ENCODE measurements around the gene DCAF12. TPM values are rescaled to one million over a fixed set of nuclear protein-coding genes. Genes with fewer than 3 reads are reported as not detected.

Gene DCAF12
- polyA plus RNA-seq, 3 donors, result 57.8 to 61.3 (median 59.5) TPM

DNA sequence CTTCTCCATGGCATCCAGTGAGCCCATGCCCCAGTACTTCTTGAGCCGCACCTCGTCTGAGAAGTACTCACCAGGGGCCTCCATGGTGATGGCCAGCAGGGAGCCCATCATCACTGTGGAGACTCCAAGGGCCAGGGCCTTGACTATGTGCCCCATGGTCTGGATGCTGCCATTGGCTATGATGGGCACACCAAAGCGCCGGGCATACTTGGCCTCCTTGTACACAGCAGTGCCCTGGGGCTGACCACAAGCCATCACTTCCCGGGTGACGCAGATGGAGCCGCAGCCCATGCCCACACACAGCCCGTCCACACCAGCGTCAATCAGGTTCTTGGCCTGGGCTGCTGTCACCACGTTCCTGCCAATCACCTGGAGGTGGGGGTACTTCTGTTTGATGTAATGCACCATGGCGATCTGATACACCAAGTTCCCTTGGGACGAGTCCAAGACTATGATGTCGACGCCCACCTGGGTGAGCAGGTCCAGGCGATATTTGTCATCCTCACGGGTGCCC, 7.0 kb upstream of the DCAF12 start:
- DNase-seq, result no peak

DNA sequence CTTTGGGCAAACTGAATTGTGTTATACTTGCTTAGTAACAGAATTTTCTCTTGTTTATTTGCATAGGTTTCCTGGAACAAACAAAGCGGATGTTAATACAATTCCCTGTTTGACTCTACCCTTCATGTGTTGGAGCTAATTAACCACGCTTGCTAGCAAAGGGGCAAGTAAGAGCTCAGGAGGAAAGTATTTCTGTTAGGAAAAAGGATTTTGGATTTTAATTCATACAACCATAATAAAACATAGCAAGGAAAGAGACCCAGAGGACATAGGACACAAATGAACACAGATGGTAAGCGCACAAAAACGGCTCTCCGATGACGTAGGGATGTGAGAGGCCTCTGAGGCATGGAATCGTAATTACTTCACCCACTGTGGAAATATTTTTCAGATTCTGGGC, 5.1 kb upstream of the DCAF12 start:
- no peak for DNase-seq

DNA sequence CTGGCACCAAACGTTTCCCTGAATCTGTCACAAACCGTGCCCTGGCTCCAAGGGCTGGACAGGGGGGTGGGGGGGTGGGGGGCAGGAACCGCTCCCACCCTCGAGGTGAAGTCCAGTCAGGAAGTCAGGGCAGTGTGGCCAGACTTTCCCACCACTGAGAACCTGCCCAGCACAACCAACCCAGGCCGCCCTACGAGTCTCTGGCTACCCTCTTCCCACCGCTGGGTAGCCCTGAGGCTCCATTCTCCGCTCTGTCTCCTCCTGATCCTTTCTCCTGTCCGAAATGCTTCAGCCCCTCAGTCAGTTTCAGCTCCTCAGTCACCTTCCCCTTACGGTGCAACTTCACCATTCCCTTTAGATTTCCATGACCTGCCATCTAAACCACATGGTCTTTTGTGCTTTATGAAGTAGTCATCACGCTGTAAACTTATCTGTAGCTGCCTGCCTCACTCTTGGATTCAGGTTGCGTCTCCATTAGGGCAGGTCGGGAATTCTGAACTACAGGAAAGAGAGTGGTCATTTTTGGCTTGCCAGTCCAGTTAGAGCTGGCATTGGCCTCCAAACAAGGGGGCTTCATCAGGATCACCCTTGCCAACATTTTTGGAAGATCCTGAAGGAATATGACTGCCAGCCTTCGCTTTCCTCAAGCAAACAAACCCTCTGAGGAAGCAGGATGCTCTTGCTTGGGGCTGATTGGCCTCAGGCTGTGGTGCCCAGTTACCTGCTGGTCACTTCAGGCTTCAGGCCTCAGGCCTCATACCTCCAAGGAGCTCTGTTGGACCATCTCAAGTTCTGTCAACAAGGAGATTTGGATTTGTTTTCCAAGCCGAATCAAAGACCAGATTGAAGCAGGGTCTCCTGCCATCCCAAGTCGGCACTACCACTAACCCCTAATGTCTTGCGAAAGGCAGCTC, 794 bp upstream of the DCAF12 start:
- no peak for DNase-seq

DNA sequence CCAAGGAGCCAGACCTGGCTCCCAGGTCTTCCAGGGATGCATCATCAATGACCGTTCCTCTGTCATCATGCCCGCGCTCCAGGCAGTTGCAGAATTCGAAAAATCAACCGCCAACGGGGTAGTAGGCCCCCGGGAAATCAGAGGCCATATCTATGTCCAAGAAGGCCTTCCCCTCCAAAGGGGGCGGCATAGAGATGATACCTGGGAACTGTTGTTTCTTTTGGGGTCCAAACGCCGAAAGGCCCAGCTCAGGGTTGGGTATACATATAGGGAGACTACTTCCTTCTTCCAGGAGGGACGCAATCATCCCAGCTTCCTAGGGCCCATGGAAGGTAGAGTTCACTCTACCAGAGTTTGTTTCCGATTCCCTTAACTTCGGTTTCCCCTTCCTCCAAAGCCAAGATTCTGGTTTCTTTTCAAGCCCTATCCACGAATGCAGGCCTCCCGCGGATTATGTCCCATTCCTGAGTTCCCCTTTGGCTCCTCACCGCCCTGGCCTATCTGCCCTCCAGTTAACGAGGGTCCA, 754 bp downstream of the DCAF12 start:
- DNase-seq, result no peak

DNA sequence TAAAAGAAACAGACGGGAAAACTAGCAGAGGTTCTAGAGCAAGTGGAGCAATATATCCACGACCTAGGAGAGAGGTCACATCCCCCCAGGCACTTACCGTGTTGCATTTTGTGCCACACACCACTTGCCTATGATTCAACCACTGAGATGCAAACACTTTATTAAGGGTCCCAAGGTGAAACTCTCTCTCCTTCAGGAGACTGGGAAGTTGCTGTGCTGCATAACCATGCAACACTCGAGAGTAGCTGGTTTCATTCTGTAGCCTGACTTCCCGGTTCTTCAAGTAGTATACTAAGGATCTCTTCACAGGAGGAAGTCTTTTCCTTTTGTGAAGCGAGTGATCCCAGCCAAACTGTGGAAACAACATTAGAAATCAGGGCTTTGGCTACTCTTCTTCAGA, 1.6 kb downstream of the DCAF12 start:
- no peak for DNase-seq

DNA sequence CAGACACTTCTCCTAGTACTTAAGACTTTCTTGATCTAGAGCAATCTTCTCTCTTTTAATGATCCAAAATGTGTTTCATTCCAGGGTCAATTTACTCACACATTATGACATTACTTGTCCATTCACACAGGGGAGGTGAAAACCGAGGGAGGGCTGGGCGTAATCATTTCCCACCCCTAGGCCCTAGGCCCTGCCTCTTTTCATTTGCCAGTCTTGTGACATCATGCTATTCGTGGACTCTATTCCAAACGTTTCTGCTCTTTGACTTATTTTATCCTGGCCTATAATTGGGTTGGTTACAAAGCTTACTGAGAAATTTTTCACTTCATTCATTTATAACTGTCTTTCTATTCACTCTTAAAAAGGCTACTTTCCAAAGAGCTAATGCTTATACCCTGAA, 2.4 kb downstream of the DCAF12 start:
- DNase-seq, result no peak

DNA sequence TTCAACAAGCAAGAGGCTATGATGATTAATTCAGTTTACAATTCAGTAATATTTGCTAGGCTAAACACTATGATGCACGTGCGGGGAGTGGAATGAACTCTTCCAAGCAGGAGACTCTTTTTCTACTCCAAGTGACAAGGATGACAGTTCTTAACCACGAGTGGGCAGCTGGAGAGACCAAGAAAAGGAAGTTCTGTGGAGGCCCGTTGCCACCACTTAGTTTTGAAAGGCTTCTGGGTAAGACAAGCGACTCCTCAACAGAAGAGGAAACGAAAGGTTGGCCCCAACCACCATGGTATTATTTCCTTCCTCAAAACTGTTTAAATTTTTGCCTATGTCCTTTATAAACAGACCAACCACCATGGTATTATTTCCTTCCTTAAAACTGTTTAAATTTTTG, 2.8 kb downstream of the DCAF12 start:
- no peak for DNase-seq

DNA sequence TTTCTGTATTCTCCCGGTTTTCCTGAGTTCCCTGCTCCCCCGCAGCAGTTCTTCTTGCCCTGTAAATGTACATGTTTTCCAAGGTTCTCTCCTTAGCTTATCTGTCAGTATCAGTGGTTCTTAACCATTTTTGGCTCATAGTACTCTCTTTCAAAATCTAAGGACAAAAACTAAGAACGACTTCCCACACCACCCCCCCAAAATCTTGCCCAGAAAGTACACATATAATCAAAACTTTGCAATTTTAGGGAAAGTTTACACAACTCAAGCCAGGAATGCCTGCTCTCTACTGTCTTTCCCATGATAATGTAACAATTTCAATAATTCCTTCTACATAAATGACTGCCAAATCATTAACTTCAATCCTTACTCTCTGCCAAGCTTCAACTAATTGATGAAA, 4.5 kb downstream of the DCAF12 start:
- DNase-seq, result no peak

DNA sequence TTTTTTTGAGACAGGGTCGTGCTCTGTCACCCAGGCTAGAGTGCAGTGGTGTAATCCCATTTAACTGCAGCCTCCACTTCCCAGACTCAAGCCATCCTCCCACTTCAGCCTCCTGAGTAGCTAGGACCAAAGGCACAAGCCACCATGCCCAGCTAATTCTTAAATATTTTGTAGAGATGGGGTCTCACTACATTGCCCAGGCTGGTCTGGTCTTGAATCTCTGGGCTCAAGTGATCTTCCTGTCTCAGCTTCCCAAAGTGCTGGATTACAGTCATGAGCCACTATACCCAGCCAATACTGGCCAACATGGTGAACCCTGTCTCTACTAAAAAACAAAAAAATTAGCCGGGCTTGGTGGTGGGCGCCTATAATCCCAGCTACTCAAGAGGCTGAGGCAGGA, 6.8 kb downstream of the DCAF12 start:
- no peak for DNase-seq

DNA sequence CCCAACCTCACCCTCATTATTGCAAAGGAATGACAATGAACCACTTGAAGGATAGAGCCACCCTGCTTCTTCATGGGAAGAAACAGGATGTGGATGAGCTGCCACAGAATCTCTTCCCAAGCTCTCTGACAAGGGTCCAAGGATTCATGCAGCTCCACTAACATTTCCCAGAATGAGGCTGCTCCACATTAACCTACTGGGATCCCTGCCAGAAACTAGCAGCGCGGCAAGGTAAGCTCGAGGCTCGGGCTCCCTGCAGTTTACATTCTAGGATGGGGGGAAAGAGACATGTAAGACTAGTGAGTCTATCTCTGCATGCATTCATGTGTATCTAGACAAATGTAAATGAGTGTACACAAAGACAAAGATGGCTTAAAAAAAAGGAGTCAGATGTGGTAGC, 12.1 kb downstream of the DCAF12 start:
- DNase-seq, result no peak

DNA sequence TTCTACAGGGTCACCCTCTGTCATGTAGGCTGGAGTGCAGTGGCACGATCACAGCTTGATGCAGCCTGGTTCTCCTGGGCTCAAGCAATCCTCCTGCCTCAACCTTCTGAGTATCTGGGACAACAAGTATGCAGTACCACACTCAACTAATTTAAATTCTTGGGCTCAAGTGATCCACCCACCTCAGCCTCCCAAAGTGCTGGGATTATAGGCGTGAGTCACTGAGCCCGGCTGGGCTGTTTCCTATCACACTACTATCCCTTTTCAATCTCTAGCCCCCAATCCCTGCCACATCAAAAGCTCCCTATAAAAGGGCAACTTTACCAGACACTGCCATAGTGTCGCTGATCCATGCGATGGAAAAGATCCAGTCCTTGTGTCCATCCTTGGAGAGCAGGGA, 20.4 kb downstream of the DCAF12 start:
- no peak for DNase-seq

DNA sequence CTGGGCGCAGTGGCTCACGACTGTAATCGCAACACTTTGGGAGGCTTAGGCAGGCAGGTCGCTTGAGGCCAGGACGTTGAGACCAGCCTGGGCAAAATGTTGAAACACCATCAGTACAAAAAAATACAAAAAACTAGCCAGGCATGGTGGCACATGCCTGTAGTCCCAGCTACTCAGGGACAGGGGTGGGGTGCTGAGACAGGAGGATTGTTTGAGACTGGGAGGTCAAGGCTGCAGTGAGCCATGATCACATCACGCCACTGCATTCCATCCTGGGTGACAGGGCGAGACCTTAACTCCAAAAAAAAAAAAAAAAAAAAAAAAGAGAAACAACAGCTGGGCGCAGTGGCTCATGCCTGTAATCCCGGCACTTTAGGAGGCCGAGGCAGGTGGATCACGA, 23.7 kb downstream of the DCAF12 start:
- no peak for DNase-seq

DNA sequence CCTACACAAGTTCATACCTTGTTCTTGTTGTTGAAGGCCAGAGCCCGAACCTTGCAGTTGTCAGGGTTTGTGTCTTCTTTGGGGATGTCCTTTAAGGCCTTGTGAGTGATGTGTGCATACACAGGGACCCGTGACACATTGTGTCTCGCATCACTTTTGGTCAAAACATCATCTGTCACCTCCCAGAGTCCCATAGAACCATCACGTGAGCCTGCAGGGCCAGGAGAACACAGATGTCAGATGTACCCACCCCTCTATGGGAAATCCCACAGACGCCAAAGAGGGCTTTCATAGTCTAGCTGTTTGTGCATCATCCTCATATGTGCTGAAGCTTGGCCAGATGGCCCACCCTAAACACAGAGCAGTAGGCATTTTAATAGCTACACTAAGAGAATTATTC, 28.2 kb downstream of the DCAF12 start:
- no peak for DNase-seq

DNA sequence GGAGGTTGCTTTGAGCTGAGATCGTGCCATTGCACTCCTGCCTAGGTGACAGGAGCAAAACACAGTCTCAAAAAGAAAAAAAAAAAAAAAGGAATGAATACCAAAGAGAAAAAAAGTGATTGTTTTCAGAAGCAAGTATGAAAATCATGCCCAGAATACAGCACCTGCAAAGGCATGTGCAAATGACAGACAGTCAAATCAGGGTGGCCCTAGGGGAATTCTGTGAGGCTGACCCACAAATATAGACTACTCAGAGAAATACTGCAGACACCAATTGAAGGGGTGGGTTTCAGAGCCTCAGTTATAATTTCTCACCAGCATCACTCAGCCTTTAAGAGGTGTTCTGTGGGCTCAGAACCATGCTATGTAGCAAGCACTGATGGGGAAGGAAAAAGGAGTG, 28.6 kb downstream of the DCAF12 start:
- no peak for DNase-seq

DNA sequence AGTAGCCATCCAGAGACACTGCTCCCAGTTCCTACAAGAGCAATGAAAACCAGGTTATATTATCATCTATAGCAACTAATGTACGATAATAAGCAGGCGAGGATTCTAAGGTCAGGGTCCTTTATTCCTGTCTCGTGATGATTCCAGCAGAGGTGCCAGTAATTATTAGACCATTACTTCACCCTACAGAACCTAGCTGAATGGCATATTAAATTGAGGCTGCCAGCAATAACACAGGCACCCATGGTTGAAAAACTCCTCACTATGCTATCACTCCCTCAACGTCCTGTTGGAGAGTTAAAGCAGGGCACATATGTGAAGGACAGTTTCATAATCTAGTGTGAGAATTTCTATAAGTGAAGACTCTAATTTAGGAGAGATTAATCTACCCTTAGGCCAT, 29.7 kb downstream of the DCAF12 start:
- no peak for DNase-seq

DNA sequence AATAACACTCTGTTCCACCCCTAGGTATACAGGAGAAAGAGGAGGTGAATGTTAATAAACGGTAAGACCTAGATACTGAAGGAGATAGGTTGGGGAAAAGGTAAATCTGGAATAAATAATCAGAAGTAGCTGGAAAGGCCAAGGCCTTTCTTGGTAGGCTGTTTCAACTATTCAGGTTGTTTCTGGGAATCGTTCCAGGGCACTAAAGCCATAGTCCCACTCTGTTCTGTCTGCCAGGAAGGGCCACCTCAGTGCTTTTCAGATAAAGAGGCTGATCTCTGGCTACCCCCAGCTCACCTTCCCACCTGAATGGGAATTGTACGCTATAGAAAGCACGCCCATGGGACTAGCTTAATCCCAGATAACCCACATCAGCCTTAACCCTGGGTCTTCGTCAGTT, 32.9 kb downstream of the DCAF12 start:
- DNase-seq, result no peak

DNA sequence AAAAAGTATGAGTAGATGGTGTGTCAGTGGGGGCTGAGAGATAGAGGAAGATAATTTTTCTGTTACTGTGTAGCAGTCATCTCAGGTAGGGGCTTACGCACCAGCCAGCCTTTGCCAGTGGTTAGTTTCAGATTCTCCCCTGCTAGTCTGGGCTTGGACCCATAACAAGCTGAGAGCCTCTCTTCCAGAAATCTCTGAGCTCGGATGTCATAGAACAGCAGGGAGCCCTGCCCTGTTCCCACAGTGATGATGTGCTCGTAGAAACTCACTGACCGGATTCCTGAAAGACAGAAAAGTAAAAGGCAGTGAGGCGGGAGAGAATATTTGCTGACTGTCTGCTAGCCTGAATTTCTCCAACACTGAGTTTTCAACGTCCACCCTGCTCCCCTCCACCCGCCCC, 37.2 kb downstream of the DCAF12 start:
- no peak for DNase-seq

DNA sequence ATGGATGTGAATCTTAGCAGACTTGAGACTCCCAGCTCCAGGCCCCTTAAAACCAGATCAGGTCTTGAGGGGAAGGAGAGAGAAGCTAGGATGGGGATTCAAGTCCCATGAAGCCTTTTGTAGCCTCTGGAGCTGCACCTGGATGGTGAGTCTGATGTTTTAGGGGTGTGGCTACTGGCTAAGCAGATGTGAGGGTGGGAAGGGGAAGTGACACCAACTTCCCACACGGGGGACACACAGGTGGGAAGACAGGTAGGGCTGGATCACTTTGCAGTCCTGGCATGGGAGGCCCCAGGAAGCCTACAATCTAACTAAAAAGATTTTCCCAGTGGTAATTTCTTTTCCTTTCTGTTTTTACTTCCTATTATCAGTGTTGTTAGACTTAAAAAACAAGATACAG, 39.1 kb downstream of the DCAF12 start:
- no peak for DNase-seq

DNA sequence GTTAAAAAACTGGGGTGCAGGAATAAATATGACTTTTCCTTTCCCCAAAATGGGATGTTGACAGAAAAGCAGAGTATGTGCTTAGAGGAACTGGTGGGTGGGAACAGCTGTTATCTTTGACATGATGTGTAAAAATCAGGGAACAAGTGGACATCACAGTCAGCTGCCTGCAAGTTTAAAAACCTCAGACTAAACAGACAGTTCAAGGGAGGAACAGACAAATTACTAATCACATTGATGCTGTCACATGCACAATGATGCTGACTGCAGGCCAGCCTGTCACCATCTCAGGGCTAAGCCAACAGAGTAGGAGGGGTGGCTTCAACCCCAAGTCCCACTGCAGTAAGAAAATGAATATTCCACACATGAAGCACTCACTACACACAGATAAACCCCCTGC, 39.6 kb downstream of the DCAF12 start:
- no peak for DNase-seq

DNA sequence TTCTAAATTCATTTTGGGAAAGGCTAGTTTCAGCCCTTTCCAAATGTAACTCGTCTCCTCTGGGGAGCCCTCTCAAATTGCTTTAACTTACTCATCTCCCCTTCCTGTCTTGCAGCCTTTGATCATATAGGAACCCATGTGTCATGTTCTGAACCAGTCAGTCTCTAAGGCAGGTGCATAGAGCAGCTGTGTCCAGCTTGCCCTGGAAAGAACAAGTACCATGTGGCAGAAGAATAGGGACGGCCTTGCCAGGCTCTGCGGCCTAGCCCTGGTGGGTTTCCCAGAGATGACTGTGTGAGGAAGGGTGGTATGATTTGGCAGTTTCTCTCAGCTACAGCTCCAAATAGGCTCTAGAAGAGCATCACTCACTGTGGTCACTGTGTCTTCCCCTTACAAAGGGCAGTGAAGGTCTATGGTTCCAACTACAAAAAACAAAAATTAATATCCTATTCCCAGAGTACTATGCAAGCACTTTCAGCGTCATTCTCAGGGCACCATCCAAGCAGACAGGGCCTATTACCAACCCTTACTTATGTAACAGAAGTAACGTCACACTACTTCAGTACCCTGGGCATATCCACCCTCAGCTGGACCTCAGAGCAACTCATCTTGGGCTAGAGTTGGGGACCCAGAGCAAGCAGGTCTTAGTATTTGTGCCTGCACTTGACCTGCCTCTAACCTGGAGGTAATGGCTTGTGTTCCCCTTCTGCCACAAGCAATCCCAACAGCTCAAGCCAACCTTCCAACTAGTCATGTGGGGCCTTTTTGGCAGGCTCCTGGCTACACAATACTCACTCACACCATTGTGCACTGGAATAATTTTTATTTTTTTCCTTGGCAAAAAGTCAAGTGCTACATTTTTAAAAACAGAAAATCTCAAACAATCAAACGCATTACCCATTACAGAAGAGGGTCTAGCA, 40.7 kb downstream of the DCAF12 start:
- DNase-seq, result no peak

DNA sequence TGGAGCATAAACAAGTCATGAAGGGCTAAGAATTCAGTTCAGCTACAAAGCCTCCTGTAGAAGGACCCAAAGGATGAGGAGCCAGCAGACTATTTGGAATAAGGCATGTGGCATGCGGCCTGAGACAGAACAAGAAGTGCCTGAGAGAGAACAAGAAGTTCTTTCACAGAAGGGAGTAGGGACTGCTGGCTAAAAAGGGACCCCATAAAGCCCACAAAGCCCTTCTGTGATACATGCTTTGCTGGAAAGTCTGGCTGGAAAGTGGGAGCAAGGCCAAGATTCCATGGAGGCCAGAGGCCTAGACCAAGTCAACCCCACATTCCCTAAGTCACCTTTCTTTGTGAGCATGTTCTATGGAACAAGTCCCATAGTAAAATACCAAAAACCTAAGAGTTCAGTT, 41.9 kb downstream of the DCAF12 start:
- DNase-seq, result no peak

DNA sequence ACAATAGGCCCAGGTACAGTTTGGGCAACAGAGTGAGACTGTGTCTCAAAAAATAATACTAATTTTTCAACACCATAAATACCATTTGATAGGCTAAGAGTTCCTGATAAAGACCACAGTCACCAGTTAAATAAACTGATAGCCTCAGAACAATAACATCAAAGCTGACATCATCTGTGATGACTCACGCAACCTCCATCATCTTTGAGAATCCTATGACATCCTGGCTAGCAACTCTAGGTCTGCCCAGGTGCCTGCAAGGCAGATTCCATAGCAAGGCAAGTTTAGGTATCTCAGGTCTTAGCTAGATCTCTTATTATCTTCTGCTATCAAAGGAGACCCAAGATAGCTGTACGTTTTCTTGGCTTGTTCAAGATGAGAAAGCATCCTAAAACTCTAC, 47.3 kb downstream of the DCAF12 start:
- DNase-seq, result no peak
